ENCODE results near the gene ZNF763. TPM values are rescaled to one million over a fixed set of nuclear protein-coding genes. Genes with fewer than 3 reads are reported as not detected.

ZNF763 gene
- total RNA-seq, 2 donors from 2014 or later: 2.3 to 5.9 TPM

GRCh38 chr19:12015015-12015752 is 50.3 kb downstream of the ZNF763 start:
- Histone ChIP-seq H3K4me1 (ENCODE audit: control insufficient read depth in 1 of 2, low read depth in 2 of 2) (no peaks in the 10 kb centered on the region), H3K27ac (no peak overlapping the region), H3K36me3 (peaks cover 55% of the 10 kb centered on the region), H3K9me3 (peaks cover 71% of the 10 kb centered on the region), H3K27me3 (replicated peaks; ENCODE audit: insufficient read depth) (no peaks in the 10 kb centered on the region), H3K4me3 (peak overlapping the region; percentile 1)
- DNase-seq (ENCODE audit: low spot score) (no peak), ATAC-seq (ENCODE audit: insufficient number of reproducible peaks, low FRiP score, low read depth) (no peak)
- TF ChIP-seq CTCF (IDR thresholded peaks at IDR 0.05): no peak

GRCh38 chr19:12015753-12016116 is 50.9 kb downstream of the ZNF763 start:
- H3K27me3 ChIP-seq (replicated peaks; ENCODE audit: insufficient read depth): no peaks in the 10 kb centered on the region
- ATAC-seq (ENCODE audit: insufficient number of reproducible peaks, low FRiP score, low read depth) (no peak), DNase-seq (ENCODE audit: low spot score) (no peak)
- no peak for TF ChIP-seq CTCF (IDR thresholded peaks at IDR 0.05)
- no peak overlapping the region for H3K27ac ChIP-seq
- H3K9me3 ChIP-seq: peaks cover 70% of the 10 kb centered on the region
- no peaks in the 10 kb centered on the region for H3K4me1 ChIP-seq (ENCODE audit: control insufficient read depth in 1 of 2, low read depth in 2 of 2)
- peaks cover 55% of the 10 kb centered on the region for H3K36me3 ChIP-seq
- H3K4me3 ChIP-seq: no peak overlapping the region

Other genes starting within 250 kb of the ZNF763 start
- 10 to 100 TPM in 1 of 2 donors, 1 to 10 TPM in 1; 8.2 to 11.0 TPM for gene ZNF823, start 226.1 kb upstream of the ZNF763 start, total RNA-seq
- gene ZNF441, start 198.0 kb upstream of the ZNF763 start, total RNA-seq: 10 to 100 TPM; 12.1 to 16.5 TPM
- 1 to 10 TPM; 3.7 to 3.9 TPM for gene ZNF491, start 166.5 kb upstream of the ZNF763 start, total RNA-seq
- 10 to 100 TPM in 1 of 2 donors, 1 to 10 TPM in 1; 7.3 to 23.5 TPM for gene ZNF440, start 150.8 kb upstream of the ZNF763 start, total RNA-seq
- gene ZNF439, start 116.3 kb upstream of the ZNF763 start, total RNA-seq: 10 to 100 TPM; 13.8 to 28.2 TPM
- 10 to 100 TPM; 10.4 to 15.0 TPM for gene ZNF69, start 77.3 kb upstream of the ZNF763 start, total RNA-seq
- 10 to 100 TPM; 12.5 to 20.0 TPM for gene ZNF700, start 39.9 kb upstream of the ZNF763 start, total RNA-seq
- gene ZNF433, start 70.6 kb downstream of the ZNF763 start, total RNA-seq: 1 to 10 TPM; 6.6 to 7.0 TPM
- 1 to 10 TPM in 1 of 2 donors, not detected in 1; 1.4 TPM for gene ZNF878, start 87.9 kb downstream of the ZNF763 start, total RNA-seq
- gene ZNF844, start 99.7 kb downstream of the ZNF763 start, total RNA-seq: 1 to 10 TPM; 4.7 to 9.0 TPM
- gene ZNF20, start 175.3 kb downstream of the ZNF763 start, total RNA-seq: 1 to 10 TPM; 2.2 to 4.3 TPM
- 1 to 10 TPM; 3.1 to 7.3 TPM for gene ZNF625, start 191.7 kb downstream of the ZNF763 start, total RNA-seq
- gene ZNF136, start 198.1 kb downstream of the ZNF763 start, total RNA-seq: 10 to 100 TPM; 12.7 to 27.7 TPM

Data from thoracic aorta (tissue), 2 donors.